NT2/D1 (cell line): Measurements from ENCODE around the gene NDE1.

Experiments used
- SUZ12 ChIP-seq: IDR thresholded peaks from 2 replicates; pipeline ENCODE4 v1.6.1; 2011; ENCODE audit not compliant: insufficient read length, insufficient read depth; ENCODE audit errors: extremely low read depth
- YY1 ChIP-seq: IDR thresholded peaks from 2 replicates; pipeline ENCODE4 v1.6.1; 2011; ENCODE audit not compliant: insufficient read length, insufficient read depth
- ZNF274 ChIP-seq: IDR thresholded peaks from 2 replicates; pipeline ENCODE4 v1.6.1; 2011; ENCODE audit warnings: mild to moderate bottlenecking, low read depth, low read length

DNA sequence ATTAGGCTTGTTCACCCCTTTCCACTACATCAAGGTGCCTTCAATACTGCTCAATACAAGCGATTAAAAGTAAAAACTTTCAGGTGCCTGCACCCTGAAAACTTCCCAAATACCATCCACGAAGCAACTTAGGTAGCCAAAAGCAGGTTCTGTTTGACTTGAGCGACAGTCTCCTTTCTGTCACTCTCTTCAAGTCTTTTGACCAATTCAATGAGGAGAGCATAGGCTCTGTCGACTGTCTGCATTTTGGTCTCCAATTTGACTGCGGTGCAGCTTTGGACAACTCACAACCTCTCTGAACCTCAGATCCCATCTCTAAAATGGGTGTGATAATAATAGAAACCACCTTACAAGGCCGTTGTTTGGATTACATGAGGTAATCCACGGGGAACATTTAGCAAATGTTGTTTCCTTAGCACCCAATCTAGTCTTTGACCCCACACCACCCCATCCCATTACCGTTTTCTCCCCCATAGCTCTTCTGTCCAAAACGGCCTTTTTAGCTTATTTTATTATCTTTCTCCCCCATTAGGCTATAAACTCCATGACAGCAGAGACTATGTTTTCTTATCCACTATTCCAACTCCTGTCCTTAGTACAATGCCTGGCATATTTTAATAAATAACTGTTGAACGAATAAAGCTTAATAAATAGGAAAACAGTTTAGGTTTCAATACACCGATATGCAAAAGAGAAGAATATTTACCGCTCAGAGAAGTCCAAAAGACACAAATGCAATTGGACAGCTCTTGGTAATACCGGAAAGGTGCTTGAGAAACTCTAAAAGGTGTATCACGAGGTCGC, 8.1 kb upstream of the NDE1 start:
- TF ChIP-seq YY1: no peak
- no peak for TF ChIP-seq ZNF274
- no peak for TF ChIP-seq SUZ12
